GM18502 (cell line): Measurements from ENCODE around the gene PREX1.

Source experiments
- ATAC-seq: cut with Tn5 transposase; IDR thresholded peaks from one replicate; pipeline ENCODE4 v1.9.1; 2021; ENCODE audit warnings: mild to moderate bottlenecking; ENCODE audit not compliant: unreplicated experiment, poor library complexity

The PREX1 gene

DNA sequence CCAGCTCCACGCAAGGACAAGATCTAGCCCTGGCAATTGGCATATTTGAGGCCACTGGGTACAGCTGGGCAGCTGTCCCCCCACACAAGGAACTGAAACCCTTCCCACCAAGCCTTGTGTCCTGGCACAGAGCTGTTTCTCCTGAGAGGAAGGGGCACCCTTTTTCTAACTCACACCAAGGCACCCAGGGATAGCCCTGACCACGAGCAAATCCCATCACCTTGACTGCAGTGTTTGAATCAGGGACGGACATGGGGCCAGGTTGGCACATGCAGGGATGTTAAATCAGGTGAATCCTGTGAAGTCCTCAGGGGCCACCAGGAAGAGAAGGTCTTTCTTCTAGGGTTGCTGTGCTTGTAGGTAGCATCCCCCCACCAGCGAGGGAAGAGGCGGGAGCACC is 246.6 kb downstream of the PREX1 start:
- ATAC-seq: no peak

GRCh38 chr20:48578397-48579098 is 249.3 kb downstream of the PREX1 start:
- ATAC-seq: no peak

GRCh38 chr20:48577557-48577956 is 250.2 kb downstream of the PREX1 start:
- no peak for ATAC-seq

- no peak for ATAC-seq
These were observed 253.4 kb downstream of the PREX1 start for GRCh38 chr20:48574383-48574782.
